CD4-positive, alpha-beta T cell treated with Interleukin-21 for 1 hour (primary cell): ENCODE data around the gene IARS2.
"Not testable (repeated sequence)": the region's sequence is repeated elsewhere in the genome, so short reads cannot be mapped to it uniquely, and the experiment has no call there.

Experiments
- DNase-seq: peaks from one replicate; pipeline ENCODE4 v3.0.0-alpha.2; 2020

The IARS2 gene

GRCh38 chr1:220113136-220113695 is 19.3 kb downstream of the IARS2 start:
- peak; percentile 70 for DNase-seq

DNA sequence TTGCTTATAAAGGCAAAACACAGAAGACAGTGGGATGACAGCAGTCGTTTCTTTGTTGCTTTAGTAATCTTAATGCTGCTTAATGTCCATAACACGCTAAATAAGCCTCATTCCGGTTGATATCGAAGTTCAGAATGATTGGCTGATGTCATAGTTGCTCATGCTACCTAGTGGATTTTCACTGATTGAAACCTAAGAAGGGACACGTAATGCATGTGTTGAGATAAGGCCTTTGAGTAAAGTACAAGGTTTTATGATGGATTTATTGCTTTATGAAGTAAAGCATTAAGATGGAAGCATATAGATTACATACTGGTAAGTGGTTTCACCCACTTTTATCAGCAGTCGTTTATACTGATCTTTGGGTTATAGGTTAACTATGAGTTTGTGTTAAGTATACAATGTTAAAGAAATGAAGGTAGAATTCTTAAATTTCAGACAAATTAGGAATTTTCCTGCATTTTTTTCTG is 25.1 kb downstream of the IARS2 start:
- DNase-seq = no peak

DNA sequence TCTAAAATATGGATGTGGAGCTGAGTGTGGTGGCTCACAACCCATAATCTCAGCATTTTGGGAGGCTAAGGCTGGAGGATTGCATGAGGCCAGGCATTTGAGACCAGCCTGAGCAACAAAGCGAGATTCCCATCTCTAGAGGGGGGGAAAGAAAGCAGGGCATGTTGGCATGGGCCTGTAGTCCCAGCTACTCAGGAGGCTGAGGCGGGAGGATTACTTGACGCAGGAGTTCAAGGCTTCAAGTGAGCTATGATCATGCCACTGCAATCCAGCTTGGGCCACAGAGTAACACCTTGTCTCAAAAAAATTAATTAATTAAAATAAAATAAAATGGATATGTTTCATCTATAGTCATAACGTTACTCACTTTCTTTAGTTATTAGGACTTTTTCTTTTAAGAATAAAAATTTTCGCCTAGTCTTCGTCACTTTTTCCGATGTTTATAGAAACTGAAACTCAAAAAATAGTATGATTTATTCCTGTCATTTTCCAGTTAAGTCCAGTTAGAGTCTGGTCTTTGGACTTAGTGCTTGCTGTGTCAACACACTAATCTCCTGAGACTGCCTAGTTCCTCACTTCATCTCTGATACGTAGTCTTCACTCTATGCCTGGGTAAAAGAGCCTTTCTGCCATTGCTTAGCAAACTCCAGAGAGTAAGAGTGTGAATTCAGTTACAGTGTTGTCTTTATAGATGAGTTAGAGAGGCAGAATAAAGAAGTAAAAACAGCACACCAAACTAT is 28.0 kb downstream of the IARS2 start:
- no peak for DNase-seq

DNA sequence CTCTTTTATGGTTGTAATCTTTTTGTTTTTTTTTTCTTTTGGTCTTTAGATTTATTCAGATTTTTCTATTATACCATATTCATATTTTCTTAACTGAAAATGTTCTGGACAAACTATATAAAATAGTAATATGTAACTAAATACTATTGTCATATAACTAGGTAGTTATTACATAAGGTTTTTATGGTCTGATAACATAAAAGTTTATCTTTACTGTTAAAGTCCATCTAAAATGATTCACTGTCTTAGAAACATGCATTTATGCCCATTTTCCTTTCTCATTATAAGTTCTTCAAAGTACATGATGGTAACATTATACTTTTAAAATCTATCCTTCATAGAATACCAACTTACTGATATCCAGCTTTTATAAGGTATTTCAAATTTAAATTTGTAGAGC is 29.1 kb downstream of the IARS2 start:
- no peak for DNase-seq

DNA sequence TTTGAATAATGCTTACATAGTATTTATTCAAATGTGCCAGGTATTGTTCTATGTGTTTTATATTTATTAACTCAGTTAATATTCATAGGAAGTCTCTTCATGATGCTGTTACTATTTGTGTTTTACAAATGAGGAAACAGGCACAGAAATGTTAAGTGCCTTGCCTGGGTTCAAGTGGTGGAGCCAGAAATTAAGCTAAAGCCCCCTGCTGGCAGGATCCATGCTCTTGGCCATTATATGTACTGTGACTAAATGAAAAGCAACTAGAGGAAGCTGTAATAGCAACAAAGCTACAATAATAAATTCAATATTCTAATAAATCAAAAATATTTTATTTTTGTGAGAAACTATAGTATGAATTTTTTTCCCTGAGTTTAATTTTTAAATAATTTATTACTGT is 30.0 kb downstream of the IARS2 start:
- DNase-seq = peak; percentile 22

DNA sequence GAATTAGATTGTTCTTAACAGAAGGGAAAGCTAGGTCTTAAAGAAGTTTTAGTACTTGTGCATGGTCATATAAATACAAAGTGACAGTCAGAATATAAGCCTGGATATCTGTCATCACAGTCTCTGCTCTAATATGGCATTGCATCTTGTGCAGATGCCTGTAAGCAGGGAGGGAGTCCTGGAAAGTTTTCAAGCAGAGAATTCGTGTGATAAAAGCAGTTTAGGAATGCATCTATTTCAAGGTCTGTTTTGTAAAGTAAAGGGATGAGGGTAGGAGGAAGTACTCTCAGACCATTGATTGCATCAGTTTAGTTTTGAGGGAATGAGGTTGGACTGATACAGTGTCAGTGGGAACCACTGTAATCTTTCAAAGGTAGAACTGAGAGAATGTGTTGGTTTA is 30.6 kb downstream of the IARS2 start:
- DNase-seq = no peak

- no peak for DNase-seq
Observed at GRCh38 chr1:220127076-220127475, 33.1 kb downstream of the IARS2 start.

GRCh38 chr1:220129479-220130210 is 35.7 kb downstream of the IARS2 start:
- DNase-seq = no peak

GRCh38 chr1:220135755-220136154 is 41.8 kb downstream of the IARS2 start:
- DNase-seq = no peak

DNA sequence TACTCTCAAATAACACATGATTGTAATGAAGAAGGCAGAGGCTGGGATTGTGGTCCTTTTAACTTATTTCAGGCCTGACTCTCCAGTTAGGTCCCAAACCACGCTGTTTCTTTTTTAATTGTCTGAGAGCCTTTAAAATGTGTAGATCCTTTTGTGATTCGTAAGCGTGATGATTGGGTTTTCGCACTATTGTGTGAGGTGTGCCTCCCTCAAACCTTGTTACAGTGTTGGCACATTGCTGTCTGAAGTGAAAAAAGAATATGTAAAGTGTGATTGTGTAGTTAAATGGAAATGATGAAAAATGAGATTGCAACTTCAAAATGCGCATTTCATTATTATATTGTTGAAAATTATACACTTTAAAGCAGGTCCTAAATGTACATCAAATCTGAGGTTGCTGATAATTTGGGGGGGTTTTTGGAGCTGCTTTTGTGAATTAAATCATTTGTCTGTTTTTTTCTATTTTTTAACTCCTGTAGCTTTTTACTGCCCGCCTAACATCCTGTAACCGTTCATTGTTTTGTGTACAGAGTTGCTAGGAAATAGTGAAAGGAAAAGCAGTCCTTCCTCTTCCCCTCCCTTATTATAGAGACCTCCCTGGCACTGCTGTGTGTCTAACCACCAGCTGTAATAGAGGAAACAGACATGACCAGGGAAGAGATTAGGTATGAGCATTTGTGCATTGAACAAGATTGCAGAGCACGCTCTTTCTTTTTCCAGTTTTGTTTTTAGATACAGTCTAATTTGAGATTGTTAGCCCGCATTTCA is 43.3 kb downstream of the IARS2 start:
- peak; percentile 56 for DNase-seq

DNA sequence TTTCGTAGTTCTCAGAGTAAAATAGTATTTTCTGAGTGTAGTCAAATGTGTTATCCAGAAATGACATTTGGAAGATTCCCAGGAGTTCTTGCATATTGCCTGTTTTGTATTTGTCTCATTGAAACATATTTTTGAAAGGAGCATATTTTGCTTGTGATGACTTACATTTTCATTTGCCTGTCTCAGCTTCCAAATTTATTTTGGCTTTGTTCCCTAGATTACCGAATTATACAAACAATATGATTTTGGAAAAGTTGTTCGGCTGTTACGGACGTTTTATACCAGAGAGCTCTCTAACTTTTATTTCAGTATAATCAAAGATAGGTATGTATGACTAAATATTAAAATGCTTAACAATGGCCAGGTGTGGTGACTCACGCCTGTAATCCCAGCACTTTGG is 46.0 kb downstream of the IARS2 start:
- no peak for DNase-seq

DNA sequence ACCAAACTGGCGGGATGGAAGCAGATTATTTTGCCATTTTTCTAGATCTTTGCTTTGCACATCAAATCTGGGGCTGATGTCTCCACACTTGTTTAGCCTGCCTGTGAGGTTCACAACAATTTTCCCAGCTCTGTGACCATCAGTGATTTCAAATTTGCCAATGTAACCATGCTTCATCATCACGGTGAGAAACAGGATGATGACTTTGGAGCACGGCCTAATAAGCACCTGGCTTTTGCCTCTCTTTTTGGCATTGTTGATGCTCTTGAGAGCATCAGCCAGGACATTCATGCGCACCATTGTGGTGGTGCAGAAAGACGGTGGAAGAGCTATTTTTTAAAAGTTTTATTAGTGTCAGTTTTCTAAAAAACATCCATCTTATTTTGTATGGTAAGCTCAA is 50.1 kb downstream of the IARS2 start:
- no peak for DNase-seq

GRCh38 chr1:220149742-220150141 is 55.8 kb downstream of the IARS2 start:
- DNase-seq = no peak

GRCh38 chr1:220151454-220151853 is 57.5 kb downstream of the IARS2 start:
- no peak for DNase-seq

GRCh38 chr1:220153147-220153546 is 59.2 kb downstream of the IARS2 start:
- no peak for DNase-seq

GRCh38 chr1:220156620-220157146 is 62.8 kb downstream of the IARS2 start:
- DNase-seq = no peak

GRCh38 chr1:220157738-220158137 is 63.8 kb downstream of the IARS2 start:
- DNase-seq = no peak

DNA sequence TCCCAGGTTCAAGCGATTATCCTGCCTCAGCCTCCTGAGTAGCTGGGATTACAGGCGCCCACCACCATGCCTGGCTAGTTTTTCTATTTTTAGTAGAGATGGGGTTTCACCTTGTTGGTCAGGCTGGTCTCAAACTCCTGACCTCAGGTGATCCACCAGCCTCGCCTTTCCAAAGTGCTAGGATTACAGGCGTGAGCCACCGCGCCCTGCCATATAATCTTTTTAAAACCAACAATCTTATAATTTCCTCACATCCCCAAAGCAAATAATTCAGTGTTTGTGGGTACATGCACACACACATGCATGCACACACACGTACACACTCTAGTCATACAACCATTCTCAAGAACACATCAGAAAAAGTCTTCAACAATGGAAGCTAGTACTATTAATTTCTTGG is 64.6 kb downstream of the IARS2 start:
- DNase-seq = not testable (repeated sequence)

- DNase-seq = no peak
Observed at GRCh38 chr1:220159041-220159440, 65.1 kb downstream of the IARS2 start.

- DNase-seq = no peak
Observed at GRCh38 chr1:220160027-220160426, 66.1 kb downstream of the IARS2 start.

- no peak for DNase-seq
Observed at GRCh38 chr1:220164116-220164515, 70.2 kb downstream of the IARS2 start.

DNA sequence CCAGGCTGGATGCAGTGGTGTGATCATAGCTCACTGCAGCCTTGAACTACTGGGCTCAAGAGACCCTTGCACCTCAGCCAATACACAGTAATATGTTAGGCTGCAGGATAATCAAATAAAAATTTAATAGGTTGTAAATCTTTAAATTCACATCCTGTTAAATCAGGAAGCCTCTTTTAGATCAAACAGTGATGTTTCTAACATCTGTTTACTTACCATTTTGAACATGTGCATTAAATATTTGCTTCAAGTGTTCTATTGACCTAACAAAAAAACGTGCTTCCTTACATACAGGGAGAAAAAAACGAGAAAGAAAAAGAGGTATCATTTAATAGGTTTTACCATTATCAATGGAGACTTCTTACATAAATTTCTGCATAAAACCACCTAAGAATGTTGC is 70.6 kb downstream of the IARS2 start:
- no peak for DNase-seq

DNA sequence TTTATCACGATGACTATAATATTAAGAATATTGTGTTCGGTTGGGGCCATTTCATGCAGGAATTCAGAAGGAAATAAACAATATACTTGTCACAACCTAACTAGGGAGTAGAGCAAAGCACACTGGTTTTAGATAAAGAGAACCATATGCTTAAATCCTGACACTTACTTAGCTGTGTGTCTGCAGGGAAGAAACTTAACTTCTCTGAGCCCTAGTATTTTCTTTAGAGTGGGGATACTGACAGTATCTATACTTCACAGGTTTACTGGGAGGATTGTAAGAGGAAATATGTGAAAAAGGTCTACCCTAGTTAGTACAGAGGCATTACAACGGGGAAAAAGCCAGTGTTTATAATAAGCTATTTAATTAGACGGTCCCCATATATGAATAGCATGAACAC is 72.9 kb downstream of the IARS2 start:
- no peak for DNase-seq
